Measurements from ENCODE around the gene SYNJ2.

SYNJ2 gene

DNA sequence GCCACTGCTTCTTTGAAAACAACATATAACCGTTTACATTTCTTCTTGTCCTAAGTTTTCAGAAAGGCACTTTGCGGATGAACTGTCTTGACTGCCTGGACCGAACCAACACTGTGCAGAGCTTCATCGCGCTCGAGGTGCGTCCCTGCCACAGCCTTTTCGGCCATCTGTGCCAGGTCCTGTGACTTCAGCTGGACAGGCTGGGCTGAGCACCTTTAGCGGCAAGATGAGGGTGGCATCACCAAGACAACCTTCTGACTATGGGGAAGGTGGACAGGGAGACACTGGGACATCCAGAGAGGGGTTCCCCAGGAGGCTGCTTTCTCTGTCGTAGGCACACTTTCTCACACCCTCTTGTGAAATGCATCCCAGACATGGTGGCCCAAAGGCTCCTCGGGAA is 82.1 kb downstream of the SYNJ2 start:
- DNase-seq, result no peak

- DNase-seq, result no peak
Observed at GRCh38 chr6:158064725-158065251, 83.1 kb downstream of the SYNJ2 start.

- DNase-seq, result no peak
Observed at GRCh38 chr6:158066136-158066781, 84.6 kb downstream of the SYNJ2 start.

DNA sequence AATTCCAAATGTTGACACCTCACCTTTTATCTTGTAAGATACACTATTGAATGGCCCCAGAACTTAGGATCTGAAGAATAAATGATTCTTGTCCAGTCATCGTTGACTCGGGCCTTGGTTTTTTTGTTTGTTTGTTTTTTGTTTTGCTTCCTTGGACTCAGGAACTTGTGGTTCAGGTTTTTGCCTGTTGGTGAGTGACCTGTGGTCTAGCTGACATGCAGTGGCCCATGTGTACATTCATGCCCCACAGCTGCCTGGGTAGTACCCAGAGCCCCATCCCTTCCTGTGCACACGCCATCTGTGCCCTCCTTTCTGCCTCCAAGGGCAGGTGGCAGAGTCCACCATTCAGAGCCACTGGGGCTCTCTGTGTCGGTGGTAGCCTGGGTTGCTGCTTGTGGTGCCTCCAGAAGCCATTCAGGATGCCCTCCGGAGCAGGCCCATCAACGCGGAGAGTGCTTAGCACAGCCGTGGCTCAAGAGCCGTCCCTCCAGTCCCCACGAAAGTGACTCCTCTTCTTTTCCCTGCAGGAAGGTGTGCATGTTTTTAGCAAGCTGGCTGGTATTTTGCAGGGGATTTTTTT is 85.9 kb downstream of the SYNJ2 start:
- no peak for DNase-seq

DNA sequence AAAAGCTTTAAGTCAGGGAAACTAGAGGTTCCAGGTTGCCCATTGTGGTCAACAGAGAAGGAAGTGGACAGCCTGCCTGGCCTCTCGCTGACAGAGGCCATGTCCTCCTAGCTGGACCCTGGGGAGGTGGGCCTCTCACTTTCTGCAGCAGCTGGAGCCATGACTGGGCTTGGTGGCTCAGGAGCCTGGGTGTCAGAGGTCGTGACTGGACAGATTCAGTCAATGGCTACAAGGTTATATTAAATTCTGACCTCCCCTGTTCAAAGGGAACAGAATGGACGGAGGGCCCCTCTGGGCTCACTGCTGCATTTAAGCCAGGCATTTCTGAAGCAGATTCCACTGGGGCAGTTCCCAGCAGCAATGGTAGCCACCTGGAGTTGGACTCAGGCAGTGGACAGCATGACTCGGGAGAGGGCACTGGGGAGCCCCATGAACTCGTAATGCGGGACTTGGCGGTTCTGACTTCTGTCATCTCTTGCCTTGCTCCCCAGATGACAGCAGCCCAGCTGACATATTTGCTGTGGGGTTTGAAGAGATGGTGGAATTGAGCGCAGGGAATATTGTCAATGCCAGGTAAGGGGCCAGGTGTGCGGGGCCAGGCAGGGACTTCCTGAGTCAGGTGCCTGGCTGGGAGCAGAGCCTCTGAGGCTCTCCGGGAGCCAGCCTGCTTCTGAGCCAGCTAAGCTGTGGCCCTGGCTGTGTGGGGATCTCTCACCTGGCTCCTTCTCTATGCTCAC is 86.7 kb downstream of the SYNJ2 start:
- DNase-seq, result no peak

GRCh38 chr6:158068893-158069799 is 87.5 kb downstream of the SYNJ2 start:
- no peak for DNase-seq

DNA sequence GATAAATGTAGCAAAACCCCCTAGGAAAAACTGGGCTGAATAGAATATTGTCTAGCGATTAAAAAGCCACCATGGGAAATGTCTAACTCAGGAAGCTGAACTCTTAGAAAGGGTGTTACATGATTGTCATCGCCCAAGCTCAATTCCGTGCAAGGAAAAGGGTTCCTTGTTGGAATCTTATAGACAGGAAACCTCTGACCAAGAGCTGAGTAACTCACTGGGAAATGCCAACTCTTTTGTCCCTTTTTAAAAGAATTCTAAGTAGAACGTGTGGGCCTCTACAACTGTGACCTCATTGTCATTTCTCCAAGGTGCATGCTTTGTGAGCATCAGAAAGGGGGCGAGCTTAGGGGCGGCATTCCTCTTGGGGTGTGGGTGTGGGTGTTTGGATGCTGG is 88.1 kb downstream of the SYNJ2 start:
- no peak for DNase-seq

- DNase-seq, result no peak
Observed at GRCh38 chr6:158070513-158070912, 88.8 kb downstream of the SYNJ2 start.

DNA sequence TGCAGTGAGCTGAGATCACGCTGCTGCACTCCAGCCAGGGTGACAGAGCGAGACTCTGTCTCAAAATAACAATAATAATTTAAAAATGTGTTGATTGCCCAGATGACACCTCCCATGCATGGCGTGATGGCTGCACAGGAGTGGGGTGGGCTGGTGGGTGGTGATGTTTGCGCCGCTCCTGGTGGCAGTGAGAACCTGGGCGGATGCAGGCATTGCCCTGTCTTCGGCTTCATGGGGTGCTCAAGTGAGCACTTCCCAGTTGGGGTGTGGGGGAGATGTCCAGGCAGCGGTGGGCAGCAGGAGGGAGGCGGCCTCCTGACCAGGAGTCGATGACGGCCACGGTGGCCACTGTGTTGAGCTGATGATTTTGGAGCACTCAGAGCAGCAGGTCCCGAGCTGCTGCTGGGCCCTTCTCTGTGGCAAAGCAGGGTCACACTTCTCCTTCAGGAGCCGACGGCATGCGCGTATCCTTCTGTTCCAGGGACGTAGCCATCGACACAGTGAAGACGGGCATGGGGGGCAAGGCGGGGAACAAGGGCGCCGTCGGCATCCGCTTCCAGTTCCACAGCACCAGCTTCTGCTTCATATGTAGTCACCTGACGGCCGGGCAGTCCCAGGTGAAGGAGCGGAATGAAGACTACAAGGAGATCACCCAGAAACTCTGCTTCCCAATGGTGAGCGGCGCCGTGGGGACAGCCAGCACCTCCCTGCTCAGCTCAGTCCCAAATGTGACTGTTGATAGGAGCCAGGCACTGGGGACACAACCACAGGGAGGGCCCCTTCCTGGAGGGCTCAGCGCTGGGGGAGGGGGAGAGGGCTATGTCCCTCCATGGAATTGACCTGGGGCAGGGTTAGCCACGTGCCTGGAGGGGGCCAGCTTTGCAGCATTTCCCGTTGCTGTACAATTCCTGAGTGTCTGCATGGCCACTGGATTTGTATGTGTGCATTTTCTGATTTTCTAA is 89.7 kb downstream of the SYNJ2 start:
- DNase-seq, result no peak

DNA sequence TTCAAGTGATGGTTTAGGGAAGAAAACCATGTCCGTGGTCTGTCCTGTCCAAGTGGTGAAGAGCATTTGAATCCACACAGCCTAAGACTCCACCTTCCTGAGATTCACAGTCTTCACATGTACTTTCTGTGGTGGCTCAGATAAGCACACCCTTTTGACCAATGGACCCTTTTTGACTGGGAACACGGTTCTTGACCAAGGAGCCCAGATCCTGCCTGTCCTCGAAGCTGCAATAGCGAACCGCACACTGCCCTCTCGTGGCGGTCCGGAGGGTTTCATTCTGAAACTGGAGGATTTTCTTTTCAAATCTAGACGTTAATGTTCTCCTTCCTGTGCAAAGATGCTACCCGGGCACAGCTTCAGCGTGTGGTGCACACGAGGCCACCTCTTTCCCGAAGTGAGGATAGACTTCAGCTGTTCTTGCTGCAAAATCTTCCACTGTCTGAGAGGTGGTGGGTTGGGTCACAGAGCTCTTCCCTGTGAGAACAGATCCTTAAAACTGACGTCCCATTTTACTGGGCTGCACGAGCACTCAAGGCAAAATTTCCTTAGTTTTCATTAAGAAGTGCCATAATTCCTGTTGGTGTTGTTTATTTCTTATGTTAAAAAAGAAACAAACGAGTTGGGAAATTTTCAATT is 90.5 kb downstream of the SYNJ2 start:
- peak; percentile 75 for DNase-seq

- no peak for DNase-seq
Observed at GRCh38 chr6:158073776-158074175, 92.1 kb downstream of the SYNJ2 start.

GRCh38 chr6:158076548-158076947 is 94.9 kb downstream of the SYNJ2 start:
- no peak for DNase-seq

DNA sequence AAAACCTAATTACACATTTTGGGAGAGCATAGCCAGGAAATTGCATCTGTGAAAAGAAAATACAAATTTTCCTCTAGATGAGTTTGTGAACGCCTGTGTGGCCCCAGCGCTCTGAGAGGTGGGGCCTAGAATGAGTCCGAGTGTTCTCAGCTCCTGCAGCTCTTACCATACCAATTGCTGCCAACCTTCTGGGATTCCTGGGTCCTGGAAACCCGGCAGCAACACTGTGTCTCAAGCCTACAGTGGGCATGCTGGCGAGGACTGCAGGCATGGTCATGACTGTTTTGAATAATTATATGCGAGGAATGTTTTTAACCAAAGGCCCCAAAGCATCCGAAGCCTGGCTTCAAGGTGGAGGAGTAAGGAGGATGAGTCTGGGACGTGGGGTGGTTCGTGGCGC is 96.0 kb downstream of the SYNJ2 start:
- DNase-seq, result no peak

DNA sequence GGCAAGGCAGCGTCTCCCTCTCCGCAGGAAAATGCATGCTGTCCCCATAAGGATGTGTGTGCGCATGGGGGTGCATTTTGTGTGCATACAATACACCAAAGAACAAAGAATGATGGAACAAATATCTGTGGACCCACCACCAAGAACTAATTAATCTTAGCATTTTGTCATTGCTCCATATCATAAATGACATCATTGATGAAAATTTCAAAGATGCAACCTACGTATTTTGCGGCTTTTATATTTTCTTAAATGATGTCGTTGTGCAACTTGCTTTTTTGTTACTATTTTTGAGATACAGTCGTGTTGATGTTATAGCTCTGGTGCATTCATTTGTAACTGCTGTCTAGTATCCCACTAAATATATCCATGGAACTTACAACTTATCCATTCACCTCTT is 96.7 kb downstream of the SYNJ2 start:
- DNase-seq, result no peak

GRCh38 chr6:158080849-158081656 is 99.4 kb downstream of the SYNJ2 start:
- DNase-seq, result no peak

DNA sequence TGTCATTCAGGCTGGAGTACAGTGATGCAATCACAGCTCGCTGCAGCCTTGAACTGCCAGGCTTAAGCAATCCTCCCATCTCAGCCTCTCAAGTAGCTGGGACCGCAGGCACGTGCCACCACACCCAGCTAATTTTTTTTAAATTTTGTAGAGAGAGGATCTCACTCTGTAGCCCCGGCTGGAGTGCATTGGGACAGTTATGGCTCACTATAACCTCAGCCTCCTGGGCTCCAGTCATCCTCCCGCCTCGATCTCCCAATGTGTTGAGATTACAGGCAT is 99.9 kb downstream of the SYNJ2 start:
- no peak for DNase-seq

GRCh38 chr6:158083455-158084325 is 102.0 kb downstream of the SYNJ2 start:
- no peak for DNase-seq

- DNase-seq, result no peak
Observed at GRCh38 chr6:158085261-158086053, 103.8 kb downstream of the SYNJ2 start.

GRCh38 chr6:158086054-158086503 is 104.4 kb downstream of the SYNJ2 start:
- DNase-seq, result no peak

Measured in stimulated activated CD4-positive, alpha-beta T cell treated with anti-CD3 and anti-CD28 coated beads, Interleukin-4, amount 100 ng/mL, for 24 hours (primary cell).